GM19351 (cell line): Measurements from ENCODE around the gene NEU3.
"Not testable (repeated sequence)": the region's sequence is repeated elsewhere in the genome, so short reads cannot be mapped to it uniquely, and the experiment has no call there.

Source experiments
- ATAC-seq: cut with Tn5 transposase; IDR thresholded peaks from one replicate; pipeline ENCODE4 v1.9.1; 2021; ENCODE audit warnings: mild to moderate bottlenecking, moderate library complexity; ENCODE audit not compliant: unreplicated experiment

NEU3 gene, protein sequence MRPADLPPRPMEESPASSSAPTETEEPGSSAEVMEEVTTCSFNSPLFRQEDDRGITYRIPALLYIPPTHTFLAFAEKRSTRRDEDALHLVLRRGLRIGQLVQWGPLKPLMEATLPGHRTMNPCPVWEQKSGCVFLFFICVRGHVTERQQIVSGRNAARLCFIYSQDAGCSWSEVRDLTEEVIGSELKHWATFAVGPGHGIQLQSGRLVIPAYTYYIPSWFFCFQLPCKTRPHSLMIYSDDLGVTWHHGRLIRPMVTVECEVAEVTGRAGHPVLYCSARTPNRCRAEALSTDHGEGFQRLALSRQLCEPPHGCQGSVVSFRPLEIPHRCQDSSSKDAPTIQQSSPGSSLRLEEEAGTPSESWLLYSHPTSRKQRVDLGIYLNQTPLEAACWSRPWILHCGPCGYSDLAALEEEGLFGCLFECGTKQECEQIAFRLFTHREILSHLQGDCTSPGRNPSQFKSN

GRCh38 chr11:74988541-74989259, at the start of gene NEU3:
Gene NEU3, plus strand, starts transcription at chr11:74988933. Its CDS starts 128 bp downstream, at chr11:74989061.
- ATAC-seq: peak; percentile 83

DNA sequence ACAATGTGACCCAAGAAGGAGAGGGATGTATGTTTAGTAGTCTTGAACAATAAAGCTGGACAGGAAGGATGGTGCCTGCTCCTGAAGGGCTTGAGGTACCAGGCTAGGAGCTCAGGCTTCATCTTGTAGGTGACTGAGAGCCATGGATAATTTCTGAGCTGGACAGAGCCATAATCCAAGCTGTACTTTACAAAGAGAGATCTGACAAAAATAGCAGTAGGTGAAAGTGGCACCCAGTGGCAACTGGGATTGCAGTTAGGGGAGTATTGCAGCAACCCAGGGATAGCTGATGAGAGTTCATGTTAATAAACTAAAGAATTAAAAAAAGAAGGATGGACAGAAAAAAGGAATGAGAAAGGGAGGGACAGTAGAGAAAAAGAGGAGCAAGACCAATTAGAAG, 47.2 kb upstream of the NEU3 start:
- ATAC-seq: no peak

DNA sequence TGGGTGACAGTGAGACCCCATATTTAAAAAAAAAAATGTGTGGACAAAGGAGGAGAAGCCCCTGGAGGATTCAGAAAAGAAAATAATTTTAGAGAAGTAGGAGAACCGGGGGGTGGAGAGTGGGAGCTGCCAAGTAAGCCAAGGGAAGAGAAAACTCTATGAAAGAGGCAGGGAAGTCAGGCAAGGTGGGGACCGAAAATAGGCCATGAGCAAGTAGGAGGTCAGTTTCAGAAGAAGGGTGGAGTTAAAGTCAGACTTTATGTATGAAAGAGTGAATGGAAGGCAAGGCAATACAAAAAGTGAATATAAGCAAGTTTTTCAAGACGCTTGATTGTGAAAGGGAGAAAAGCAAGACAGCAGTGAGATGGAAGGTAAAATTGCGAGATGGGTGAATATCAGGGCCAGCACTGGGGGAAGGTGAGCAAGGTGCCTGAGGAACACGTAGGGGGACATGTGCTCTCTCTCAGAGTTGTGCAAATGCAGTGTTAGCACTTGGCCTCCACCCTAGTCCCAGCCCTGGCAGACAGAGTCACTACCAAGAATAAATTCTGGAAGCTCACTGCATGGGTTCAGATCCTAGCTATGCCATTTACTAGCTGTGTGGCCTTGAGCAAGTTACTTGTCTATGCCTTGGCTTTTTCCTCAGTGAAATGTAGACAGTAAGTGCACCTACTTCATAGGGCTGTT, 46.5 kb upstream of the NEU3 start:
- no peak for ATAC-seq

DNA sequence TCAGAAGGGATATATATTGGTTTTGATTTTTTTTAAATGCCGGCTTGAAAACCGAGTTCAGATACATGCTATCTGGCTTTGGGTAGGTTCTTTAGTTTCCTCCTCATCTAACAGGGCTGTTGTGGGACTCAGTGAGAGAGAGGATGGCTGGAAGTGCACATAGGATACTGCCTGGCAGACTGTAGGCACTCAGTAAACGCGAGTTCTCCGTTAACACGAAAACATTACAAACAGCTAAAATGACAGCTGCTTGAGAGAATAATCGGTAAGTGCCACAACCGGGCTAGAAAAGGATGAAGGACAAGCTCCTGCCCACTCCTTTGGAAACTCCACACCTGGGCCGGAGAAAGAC, 40.2 kb upstream of the NEU3 start:
- peak; percentile 7 for ATAC-seq

GRCh38 chr11:74948898-74949752, 39.6 kb upstream of the NEU3 start, which contains the start of the genes SPCS2 and XRRA1:
Gene SPCS2, plus strand, starts transcription at chr11:74949266. Its CDS starts 20 bp downstream, at chr11:74949286.
Gene XRRA1, minus strand, starts transcription at chr11:74949091. Its CDS starts 8,213 bp downstream, at chr11:74940878.
- ATAC-seq: peak; percentile 90

- ATAC-seq: no peak
Measured at GRCh38 chr11:74949753-74950137, 39.0 kb upstream of the NEU3 start.

GRCh38 chr11:74950374-74950969, 38.3 kb upstream of the NEU3 start:
- ATAC-seq: no peak

DNA sequence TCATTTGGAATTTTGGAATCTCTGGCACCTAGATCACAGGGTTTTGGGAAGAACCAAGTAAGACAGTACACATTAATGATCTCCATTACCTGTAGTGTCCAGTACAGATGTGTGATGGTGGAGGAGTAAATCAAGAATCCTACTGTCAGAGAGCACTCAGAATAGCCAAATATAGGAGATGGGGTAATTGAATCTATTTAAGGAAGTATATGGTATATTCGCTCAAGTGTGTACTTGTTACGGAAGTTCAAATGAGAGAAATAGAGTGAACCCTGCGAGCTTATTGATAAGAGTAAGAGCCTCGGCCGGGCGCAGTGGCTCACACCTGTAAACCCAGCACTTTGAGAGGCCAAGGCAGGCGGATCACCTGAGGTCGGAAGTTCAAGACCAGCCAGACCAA, 37.5 kb upstream of the NEU3 start:
- no peak for ATAC-seq

- ATAC-seq: no peak
Measured at GRCh38 chr11:74952752-74953151, 36.0 kb upstream of the NEU3 start.

- ATAC-seq: no peak
Measured at GRCh38 chr11:74953451-74953850, 35.3 kb upstream of the NEU3 start.

GRCh38 chr11:74954199-74954598, 34.5 kb upstream of the NEU3 start:
- ATAC-seq: no peak

DNA sequence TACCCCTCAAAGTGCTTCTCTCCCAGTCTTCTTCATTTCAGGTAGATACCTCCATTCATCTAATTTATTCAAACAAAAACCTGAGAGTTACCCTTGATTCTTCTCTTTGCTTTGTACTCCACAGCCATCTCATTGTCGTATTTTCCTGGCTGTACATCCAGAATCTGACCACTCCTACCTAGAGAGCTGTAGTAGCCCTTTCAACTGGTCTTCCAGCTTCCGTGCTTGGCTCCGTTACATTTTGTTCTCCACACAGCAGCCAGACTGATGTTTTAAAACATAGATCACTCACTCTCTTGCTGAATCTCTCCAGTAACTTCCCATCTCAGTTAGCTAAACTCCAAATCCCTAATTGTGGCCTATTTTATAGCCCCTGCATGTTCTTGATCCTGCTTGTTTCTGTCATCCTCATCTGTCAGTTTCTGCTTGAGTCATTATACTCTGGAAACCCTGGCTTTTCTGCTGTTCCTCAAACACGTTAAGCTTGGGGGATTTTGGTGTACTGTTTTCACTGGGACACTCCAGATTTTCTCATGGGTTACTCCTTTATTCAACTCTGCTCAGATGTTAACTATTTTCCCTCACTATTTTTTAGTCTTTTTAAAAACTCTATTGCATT, 32.2 kb upstream of the NEU3 start:
- ATAC-seq: no peak

- no peak for ATAC-seq
Measured at GRCh38 chr11:74957937-74958629, 30.6 kb upstream of the NEU3 start.

- not testable (repeated sequence) for ATAC-seq
Measured at GRCh38 chr11:74960128-74960527, 28.6 kb upstream of the NEU3 start.

DNA sequence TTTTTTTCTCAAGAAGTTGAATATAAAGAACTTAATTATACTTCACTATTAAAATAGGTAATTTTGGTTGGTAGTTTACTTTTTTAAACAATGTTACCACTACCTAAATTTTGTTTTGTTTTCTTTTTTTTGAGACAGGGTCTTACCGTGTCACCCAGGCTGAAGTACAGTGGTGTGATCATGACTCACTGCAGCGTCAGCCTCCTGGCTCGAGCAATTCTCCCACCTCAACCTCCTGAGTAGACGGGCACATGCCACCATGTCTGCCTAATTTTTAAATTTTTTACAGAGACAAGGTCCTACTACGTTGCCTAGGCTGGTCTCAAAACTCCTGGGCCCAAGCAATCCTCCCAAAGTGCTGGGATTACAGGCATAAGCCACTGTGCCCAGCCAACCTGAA, 22.1 kb upstream of the NEU3 start:
- no peak for ATAC-seq

DNA sequence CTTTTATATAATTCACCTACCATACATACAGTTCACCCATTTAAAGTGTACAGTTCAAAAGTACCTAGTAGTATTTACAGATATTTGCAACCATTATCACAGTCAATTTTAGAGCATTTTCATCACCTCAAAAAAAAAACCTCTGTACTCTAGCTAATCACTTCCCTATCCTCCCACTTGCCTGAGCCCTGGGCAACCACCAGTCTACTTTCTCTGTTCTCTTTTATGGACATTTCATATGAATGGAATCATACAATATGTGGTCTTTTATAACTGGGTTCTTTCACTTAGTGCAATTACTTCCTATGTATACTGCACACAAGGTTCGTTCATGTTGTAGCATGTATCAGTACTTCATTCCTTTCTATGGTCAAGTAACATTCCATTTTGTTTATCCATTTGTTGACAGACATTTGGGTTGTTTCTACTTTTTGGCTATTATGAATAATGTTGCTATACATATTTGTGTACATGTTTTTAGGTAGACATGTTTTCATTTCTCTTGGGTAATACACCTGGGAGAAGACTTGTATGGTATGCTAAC, 17.8 kb upstream of the NEU3 start:
- no peak for ATAC-seq

- ATAC-seq: no peak
Measured at GRCh38 chr11:74971424-74971823, 17.3 kb upstream of the NEU3 start.

GRCh38 chr11:74978041-74978440, 10.7 kb upstream of the NEU3 start:
- ATAC-seq: no peak

DNA sequence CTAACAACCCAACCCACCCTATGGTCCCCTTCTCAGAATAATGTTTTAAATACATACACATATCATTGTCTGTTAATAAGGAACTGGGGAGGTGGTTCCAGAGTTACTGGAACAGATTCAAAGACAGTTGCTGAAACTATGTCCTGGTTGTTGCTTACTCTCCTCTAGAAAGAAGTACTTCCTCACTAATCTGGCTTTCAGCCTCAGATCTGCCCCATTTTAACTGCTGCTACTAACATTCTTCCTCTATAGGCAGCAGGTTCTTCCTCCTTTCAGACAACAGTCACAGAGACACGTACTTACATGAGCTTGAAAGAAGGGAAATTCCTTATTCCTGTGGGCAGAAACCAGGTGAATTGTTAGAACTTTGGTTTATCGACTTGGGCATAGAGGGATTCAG, 8.1 kb upstream of the NEU3 start:
- no peak for ATAC-seq
